AG10803 (cell line): ENCODE results near the gene ZNF678.

Source experiments
- DNase-seq: peaks from one replicate; pipeline ENCODE4 v3.0.0; 2010; ENCODE audit warnings: low read depth
- H3K4me3 ChIP-seq: 2 replicates; pipeline ENCODE4 v1.5.1; 2011; ENCODE audit warnings: mild to moderate bottlenecking, low read length, control low read depth
- TF ChIP-seq, protein P1 (sequence below): conservative IDR thresholded peaks from 2 replicates; pipeline ENCODE4 v1.5.1; 2011; ENCODE audit warnings: mild to moderate bottlenecking, low read length, control low read depth, inconsistent platforms

The ZNF678 gene

DNA sequence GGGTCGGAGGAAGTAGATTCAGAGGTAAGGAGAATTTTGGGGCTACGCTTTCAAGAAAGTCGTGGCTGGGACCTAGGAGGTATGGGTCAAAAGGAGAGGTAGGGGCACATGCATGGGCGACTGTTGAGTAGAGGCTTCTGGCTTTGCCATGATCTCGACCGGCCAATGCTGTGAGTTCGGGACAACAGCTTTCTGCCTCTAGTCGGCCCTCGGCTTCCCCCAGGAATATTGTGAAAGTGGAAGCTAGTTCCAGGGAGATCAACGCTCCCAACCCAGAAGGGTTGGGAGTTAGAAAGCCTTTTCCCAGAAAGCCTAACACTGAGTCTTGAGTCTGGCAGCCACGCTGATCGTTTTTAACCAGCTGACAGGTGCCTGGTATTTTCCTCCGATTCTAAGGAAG lies 69.0 kb downstream of the ZNF678 start:
- no peak overlapping the region for H3K4me3 ChIP-seq
- TF ChIP-seq, protein P1, sequence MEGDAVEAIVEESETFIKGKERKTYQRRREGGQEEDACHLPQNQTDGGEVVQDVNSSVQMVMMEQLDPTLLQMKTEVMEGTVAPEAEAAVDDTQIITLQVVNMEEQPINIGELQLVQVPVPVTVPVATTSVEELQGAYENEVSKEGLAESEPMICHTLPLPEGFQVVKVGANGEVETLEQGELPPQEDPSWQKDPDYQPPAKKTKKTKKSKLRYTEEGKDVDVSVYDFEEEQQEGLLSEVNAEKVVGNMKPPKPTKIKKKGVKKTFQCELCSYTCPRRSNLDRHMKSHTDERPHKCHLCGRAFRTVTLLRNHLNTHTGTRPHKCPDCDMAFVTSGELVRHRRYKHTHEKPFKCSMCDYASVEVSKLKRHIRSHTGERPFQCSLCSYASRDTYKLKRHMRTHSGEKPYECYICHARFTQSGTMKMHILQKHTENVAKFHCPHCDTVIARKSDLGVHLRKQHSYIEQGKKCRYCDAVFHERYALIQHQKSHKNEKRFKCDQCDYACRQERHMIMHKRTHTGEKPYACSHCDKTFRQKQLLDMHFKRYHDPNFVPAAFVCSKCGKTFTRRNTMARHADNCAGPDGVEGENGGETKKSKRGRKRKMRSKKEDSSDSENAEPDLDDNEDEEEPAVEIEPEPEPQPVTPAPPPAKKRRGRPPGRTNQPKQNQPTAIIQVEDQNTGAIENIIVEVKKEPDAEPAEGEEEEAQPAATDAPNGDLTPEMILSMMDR, result no peak

DNA sequence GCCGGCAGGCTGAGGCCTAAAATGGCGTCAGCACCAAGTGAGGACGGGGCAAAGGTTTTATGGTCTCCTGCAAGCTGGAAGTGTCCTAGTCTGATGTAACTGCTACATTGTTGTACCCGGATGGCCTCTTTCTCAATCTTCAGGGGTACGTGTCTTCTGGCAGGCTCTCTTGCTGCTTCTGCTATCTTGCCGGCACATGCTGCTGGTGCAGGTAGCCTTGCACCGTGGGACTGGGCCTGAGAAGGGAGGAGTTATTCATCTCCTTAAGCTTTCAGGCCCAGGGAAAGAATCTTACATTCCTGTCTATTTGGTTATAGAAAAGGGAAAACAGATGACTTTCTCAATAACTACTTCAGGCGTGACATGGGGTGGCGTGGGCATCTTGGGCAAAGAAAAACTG lies 72.2 kb downstream of the ZNF678 start:
- H3K4me3 ChIP-seq, result no peak overlapping the region
- DNase-seq, result no peak
- TF ChIP-seq, protein P1, result no peak

More for the DNA sequence above, 69.0 kb downstream of the ZNF678 start:
- DNase-seq, result no peak

DNA sequence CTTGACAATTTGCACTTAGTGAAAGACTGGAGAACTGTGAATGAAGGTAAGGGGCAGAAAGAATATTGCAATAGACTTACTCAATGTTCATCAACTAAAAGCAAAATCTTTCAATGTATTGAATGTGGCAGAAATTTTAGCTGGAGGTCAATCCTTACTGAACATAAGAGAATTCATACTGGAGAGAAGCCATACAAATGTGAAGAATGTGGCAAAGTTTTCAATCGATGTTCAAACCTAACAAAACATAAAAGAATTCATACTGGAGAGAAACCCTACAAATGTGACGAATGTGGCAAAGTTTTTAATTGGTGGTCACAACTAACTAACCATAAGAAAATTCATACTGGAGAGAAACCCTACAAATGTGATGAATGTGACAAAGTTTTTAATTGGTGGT lies 91.1 kb downstream of the ZNF678 start:
- TF ChIP-seq, protein P1, result no peak
- H3K4me3 ChIP-seq, result no peak overlapping the region
- no peak for DNase-seq

DNA sequence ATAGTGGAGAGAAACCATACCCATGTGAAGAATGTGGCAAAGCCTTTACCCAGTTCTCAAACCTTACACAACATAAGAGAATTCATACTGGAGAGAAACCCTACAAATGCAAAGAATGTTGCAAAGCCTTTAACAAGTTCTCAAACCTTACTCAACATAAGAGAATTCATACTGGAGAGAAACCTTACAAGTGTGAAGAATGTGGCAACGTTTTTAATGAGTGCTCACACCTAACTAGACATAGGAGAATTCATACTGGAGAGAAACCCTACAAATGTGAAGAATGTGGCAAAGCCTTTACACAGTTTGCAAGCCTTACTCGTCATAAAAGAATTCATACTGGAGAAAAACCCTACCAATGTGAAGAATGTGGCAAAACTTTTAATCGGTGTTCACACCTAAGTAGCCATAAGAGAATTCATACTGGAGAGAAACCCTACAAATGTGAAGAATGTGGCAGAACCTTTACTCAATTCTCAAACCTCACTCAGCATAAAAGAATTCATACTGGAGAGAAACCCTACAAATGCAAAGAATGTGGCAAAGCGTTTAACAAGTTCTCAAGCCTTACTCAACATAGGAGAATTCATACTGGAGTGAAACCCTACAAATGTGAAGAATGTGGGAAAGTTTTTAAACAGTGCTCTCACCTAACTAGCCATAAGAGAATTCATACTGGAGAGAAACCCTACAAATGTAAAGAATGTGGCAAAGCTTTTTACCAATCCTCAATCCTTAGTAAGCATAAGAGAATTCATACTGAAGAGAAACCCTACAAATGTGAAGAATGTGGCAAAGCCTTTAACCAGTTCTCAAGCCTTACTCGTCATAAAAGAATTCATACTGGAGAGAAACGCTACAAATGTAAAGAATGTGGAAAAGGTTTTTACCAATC lies 91.7 kb downstream of the ZNF678 start:
- TF ChIP-seq, protein P1, result no peak
- DNase-seq, result no peak
- H3K4me3 ChIP-seq, result no peak overlapping the region

DNA sequence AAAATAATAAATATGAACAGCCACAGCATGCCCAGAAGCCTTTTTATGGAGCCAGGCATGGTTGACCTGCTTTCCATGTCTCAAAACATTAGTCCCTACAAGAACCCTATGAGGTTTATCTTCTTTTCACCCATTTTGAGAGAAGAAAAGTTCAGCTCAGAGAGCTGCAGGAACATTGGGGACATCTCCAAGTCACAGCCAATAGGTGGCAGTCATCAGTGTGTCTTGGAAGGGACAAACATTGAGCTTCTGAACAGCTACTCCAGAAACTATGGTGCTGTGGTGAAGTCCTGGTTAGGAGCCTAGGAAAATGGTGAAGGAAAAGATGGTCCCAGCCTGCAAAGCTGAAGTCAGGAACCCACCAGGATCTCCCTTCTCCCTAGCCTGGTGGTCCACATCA lies 98.1 kb downstream of the ZNF678 start:
- DNase-seq, result no peak
- TF ChIP-seq, protein P1, result no peak
- no peak overlapping the region for H3K4me3 ChIP-seq

DNA sequence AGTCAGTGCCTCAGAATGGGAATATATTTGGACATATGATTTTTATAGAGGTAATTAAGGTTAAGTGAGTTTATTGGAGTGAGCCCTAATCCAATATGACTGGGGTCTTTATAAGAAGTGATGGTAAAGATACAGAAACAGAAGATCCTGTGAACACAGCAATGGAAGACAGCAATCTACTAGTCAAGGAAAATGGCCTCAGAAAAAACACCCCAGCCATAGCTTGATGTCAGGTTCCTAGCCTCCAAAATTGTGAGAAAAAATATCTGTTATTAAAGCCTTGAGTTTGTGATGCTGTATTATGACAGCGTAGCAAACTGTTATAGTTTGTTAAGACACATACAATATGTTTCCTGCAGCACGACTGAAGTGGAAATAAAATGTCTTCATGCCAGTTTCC lies 99.6 kb downstream of the ZNF678 start:
- no peak overlapping the region for H3K4me3 ChIP-seq
- no peak for DNase-seq
- TF ChIP-seq, protein P1, result no peak

DNA sequence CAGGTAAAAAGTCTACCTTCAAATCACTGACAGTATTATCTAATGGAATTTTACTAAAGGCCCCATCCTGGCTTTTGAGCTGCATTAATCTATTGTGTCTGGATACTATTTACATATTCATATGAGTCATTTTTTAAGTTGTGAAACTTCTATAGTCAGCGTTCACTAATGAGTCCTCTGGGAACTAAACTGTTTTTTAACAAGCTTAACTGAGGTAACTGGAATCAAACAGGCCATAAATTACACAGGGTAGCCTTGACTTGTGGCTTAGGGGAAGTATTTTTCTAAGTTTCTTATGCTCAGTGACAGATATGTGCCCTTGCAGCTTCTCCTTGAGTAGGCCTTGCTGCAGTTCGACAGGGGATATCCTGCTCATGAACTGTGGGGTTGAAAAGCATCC lies 102.9 kb downstream of the ZNF678 start:
- no peak overlapping the region for H3K4me3 ChIP-seq
- DNase-seq, result peak; percentile 25
- TF ChIP-seq, protein P1, result no peak
